Activated CD8-positive, alpha-beta memory T cell treated with anti-CD3 and anti-CD28 coated beads, Interleukin-2, amount 10 ng/mL, durations not matched to agents 7 days and 5 days (primary cell): Measurements from ENCODE around the gene TAP2. TPM values are rescaled to one million over a fixed set of nuclear protein-coding genes. Genes with fewer than 3 reads are reported as not detected.

Experiments used
- ATAC-seq: fragments of 150-1000 bp; cut with Tn5 transposase; one replicate; pipeline ENCODE4 v1.10.0; 2021; ENCODE audit warnings: moderate library complexity
- CTCF ChIA-PET: fragments of 350-600 bp; sonication (Branson Sonifier 250); formaldehyde crosslinking; loops from one replicate; lab custom pipeline; 2021; ENCODE audit warnings: antibody characterized with exemption; lab: Charles Lee
- DNase-seq: peaks from one replicate; pipeline ENCODE4 v3.0.0-alpha.2; 2020
- H3K27ac Mint-ChIP-seq: one replicate; pipeline ENCODE4 v1.8.0; 2021; ENCODE audit warnings: mild to moderate bottlenecking, mixed read lengths
- H3K27me3 Mint-ChIP-seq: one replicate; pipeline ENCODE4 v1.8.0; 2021; ENCODE audit warnings: mixed read lengths
- H3K36me3 Mint-ChIP-seq: one replicate; pipeline ENCODE4 v1.8.0; 2021; ENCODE audit warnings: mild to moderate bottlenecking, mixed read lengths
- H3K4me1 Mint-ChIP-seq: one replicate; pipeline ENCODE4 v1.8.0; 2021; ENCODE audit warnings: mixed read lengths
- H3K4me3 Mint-ChIP-seq: one replicate; pipeline ENCODE4 v1.8.0; 2021; ENCODE audit warnings: mild to moderate bottlenecking, moderate library complexity, mixed read lengths
- H3K9me3 Mint-ChIP-seq: one replicate; pipeline ENCODE4 v1.8.0; 2022; ENCODE audit warnings: low read depth, mixed read lengths
- total RNA-seq, 2 experiments: library from RNA; stranded (reverse); gene quantifications; one replicate each; pipeline ENCODE4 v1.2.3, GENCODE V29; 2021

Gene TAP2
- total RNA-seq, 2 experiments from 2014 or later: 242 to 258 TPM

- ATAC-seq (peak; percentile 77), DNase-seq (peak; percentile 83)
- Mint-ChIP-seq H3K27ac (no peak overlapping the region), H3K4me3 (peak overlapping the region; percentile 61), H3K36me3 (no peaks in the 10 kb centered on the region), H3K4me1 (peaks cover 29% of the 10 kb centered on the region), H3K9me3 (peaks cover 2% of the 10 kb centered on the region), H3K27me3 (peaks cover 81% of the 10 kb centered on the region)
- CTCF ChIA-PET: interaction anchor here (0.6 to 3.8 kb wide), 10 partner anchors 12 to 392 kb away, joined by 3 to 18 read pairs (median 4); partner anchors contain the start of genes HLA-DRA and TAP1
Measured at GRCh38 chr6:32796848-32797776, 41.4 kb downstream of the TAP2 start.

GRCh38 chr6:32794510-32794909 lies 44.0 kb downstream of the TAP2 start:
- Mint-ChIP-seq H3K36me3 (no peaks in the 10 kb centered on the region), H3K4me3 (no peak overlapping the region), H3K27me3 (peaks cover 84% of the 10 kb centered on the region), H3K27ac (no peak overlapping the region), H3K9me3 (peaks cover 2% of the 10 kb centered on the region), H3K4me1 (peaks cover 29% of the 10 kb centered on the region)
- DNase-seq: no peak
- CTCF ChIA-PET: interaction anchor here (1.0 to 3.2 kb wide), 8 partner anchors 9 to 549 kb away, joined by 3 to 23 read pairs (median 6); no protein-coding TSS in a partner anchor
- no peak for ATAC-seq

- ATAC-seq (no peak), DNase-seq (no peak)
- Mint-ChIP-seq H3K36me3 (no peaks in the 10 kb centered on the region), H3K27me3 (peaks cover 80% of the 10 kb centered on the region), H3K9me3 (no peaks in the 10 kb centered on the region), H3K27ac (no peak overlapping the region), H3K4me3 (no peak overlapping the region), H3K4me1 (peaks cover 29% of the 10 kb centered on the region)
- CTCF ChIA-PET: interaction anchor here (1.1 to 3.2 kb wide), 6 partner anchors 8 to 547 kb away, joined by 3 to 23 read pairs (median 7); no protein-coding TSS in a partner anchor
Measured at GRCh38 chr6:32792901-32793435, 45.6 kb downstream of the TAP2 start.

GRCh38 chr6:32790306-32790705 lies 48.2 kb downstream of the TAP2 start:
- CTCF ChIA-PET: no interaction called here
- Mint-ChIP-seq H3K4me3 (no peak overlapping the region), H3K36me3 (no peaks in the 10 kb centered on the region), H3K9me3 (no peaks in the 10 kb centered on the region), H3K4me1 (peaks cover 18% of the 10 kb centered on the region), H3K27ac (no peak overlapping the region), H3K27me3 (peaks cover 88% of the 10 kb centered on the region)
- DNase-seq (no peak), ATAC-seq (no peak)

Other genes starting within 250 kb of the TAP2 start
- 100 to 1,000 TPM; 189 to 228 TPM for gene HLA-DRB1, start 248.9 kb downstream of the TAP2 start, total RNA-seq
- 100 to 1,000 TPM in 1 of 2 experiments, 10 to 100 TPM in 1; 74.4 to 143 TPM for gene HLA-DQA1, start 201.3 kb downstream of the TAP2 start, total RNA-seq
- gene HLA-DQB1, start 172.1 kb downstream of the TAP2 start, total RNA-seq: 10 to 100 TPM; 72.9 to 89.8 TPM
- 10 to 100 TPM in 1 of 2 experiments, 1 to 10 TPM in 1; 4.9 to 11.6 TPM for gene HLA-DQA2, start 97.3 kb downstream of the TAP2 start, total RNA-seq
- 1 to 10 TPM; 2.9 to 4.2 TPM for gene HLA-DQB2, start 75.2 kb downstream of the TAP2 start, total RNA-seq
- 1 to 10 TPM; 2.7 to 3.9 TPM for gene HLA-DOB, start 21.7 kb downstream of the TAP2 start, total RNA-seq
- gene PSMB8, start 5.3 kb upstream of the TAP2 start, total RNA-seq: 100 to 1,000 TPM; 461 to 464 TPM
- gene TAP1, start 15.0 kb upstream of the TAP2 start, total RNA-seq: 100 to 1,000 TPM; 407 to 417 TPM
- 100 to 1,000 TPM; 402 to 473 TPM for gene PSMB9, start 15.5 kb upstream of the TAP2 start, total RNA-seq
- gene HLA-DMB, start 102.3 kb upstream of the TAP2 start, total RNA-seq: 10 to 100 TPM; 22.7 to 31.2 TPM
- gene HLA-DMA, start 114.4 kb upstream of the TAP2 start, total RNA-seq: 10 to 100 TPM; 57.9 to 60.9 TPM
- gene BRD2, start 129.9 kb upstream of the TAP2 start, total RNA-seq: 100 to 1,000 TPM; 309 to 336 TPM
- 10 to 100 TPM; 11.8 to 16.7 TPM for gene HLA-DOA, start 170.9 kb upstream of the TAP2 start, total RNA-seq
- 100 to 1,000 TPM; 276 to 299 TPM for gene HLA-DPA1, start 234.9 kb upstream of the TAP2 start, total RNA-seq
- gene HLA-DPB1, start 237.3 kb upstream of the TAP2 start, total RNA-seq: 100 to 1,000 TPM; 113 to 150 TPM